Measurements from ENCODE around the gene STK26. TPM values are rescaled to one million over a fixed set of nuclear protein-coding genes. Genes with fewer than 3 reads are reported as not detected.
"Not testable (repeated sequence)": the region's sequence is repeated elsewhere in the genome, so short reads cannot be mapped to it uniquely, and the experiment has no call there.

STK26 gene
- total RNA-seq, 1 donor from 2014 or later, result 14.5 TPM

- not testable (repeated sequence) for ATAC-seq
Observed at GRCh38 chrX:132098704-132099103, 75.6 kb downstream of the STK26 start.

DNA sequence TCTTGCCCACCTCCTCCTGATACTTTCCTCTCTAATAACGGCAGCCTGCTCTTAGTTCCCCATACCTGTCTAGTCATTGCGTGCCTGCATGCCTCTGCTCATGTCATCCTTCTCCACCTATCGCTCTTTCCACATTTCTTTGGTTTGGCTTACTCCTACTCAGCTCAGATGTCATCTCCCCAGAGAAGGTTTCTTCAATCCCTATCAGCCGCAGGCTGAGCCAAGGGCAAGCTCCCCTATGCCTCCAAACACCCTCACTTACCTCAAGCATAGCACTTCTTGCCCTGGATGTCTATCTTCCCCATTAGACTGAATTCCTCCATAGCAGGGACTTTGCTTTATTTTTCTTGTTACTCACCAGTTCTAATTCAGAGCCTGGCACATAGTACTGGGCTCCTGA, 78.1 kb downstream of the STK26 start:
- no peak for ATAC-seq

DNA sequence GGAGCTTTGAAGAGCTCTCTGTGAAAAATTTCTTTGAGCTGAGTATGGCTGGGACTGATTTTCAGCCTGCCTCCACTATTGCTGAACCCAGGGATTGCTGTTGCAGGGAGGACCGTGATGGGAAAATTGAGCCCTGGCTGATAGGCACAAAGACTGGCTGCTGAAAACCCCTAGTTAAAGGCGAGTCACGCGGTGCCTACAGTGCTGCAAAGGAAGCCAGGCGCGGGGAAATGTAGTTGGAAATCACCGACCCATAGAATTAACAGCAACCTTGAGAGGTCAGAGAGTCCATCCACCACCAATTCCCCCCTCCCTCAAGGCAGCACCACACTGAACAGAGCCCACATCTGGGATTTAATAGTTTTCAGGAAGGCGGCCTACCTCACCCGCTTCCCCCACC, 78.7 kb downstream of the STK26 start:
- ATAC-seq, result no peak

GRCh38 chrX:132107291-132107690, 84.2 kb downstream of the STK26 start:
- ATAC-seq, result no peak

DNA sequence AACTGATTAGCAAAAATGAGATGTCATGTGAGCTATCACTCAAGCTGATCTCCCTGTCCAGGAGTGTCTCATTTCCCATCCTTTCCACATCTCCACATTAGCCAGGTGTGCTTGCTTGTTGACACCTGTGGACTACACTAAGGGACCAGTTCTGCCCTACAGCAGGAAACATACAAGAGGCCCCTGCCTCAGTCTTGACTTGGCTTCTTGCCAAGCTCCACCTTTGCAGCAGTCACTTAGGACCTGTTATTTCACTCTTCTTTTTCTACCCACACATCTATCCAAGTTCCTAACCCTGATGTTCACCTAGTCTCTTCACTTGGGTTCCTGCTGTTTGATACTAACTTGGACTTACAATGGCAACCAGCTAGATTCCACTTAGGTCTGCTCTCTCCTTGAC, 91.5 kb downstream of the STK26 start:
- no peak for ATAC-seq

- no peak for ATAC-seq
Observed at GRCh38 chrX:132115792-132116191, 92.7 kb downstream of the STK26 start.

DNA sequence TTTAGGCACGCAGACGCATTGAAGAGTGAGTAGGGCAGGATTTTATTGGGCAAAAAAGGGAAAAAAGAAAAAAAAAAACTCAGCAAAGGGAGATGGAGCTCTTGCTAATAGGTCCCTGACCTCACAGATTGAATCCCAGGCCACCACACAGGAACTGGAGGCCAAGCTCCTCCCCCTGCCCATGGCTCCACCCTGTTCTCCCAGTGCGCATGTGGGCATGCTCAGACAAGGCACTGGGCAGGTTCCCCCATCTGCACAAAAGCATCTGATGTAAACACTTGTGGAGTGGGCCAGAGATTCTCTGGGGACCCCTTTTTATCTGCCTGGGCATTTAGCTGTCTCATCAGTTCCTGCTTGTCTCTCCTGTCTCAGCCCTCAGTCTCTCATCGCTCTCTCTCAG, 95.3 kb downstream of the STK26 start:
- no peak for ATAC-seq

DNA sequence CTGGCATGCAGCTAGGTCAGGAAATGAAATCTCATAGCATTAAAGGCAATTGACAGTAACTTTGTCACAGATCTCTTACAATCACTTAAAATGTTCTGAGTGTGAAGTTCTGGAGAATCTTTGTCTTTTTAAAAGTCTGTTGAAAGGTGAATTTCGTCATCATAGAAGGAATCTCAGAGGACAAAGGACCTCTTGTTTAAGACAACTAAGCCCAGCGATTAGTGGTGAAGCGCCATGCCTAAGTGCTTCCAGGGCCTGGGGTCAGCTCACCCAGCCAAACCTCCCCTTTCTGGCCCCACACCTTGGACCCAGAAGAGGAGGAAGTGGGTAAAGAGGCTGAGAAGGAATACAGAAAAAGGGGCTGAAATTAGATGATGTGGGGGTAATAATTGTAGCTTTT, 96.2 kb downstream of the STK26 start:
- ATAC-seq, result peak; percentile 55

DNA sequence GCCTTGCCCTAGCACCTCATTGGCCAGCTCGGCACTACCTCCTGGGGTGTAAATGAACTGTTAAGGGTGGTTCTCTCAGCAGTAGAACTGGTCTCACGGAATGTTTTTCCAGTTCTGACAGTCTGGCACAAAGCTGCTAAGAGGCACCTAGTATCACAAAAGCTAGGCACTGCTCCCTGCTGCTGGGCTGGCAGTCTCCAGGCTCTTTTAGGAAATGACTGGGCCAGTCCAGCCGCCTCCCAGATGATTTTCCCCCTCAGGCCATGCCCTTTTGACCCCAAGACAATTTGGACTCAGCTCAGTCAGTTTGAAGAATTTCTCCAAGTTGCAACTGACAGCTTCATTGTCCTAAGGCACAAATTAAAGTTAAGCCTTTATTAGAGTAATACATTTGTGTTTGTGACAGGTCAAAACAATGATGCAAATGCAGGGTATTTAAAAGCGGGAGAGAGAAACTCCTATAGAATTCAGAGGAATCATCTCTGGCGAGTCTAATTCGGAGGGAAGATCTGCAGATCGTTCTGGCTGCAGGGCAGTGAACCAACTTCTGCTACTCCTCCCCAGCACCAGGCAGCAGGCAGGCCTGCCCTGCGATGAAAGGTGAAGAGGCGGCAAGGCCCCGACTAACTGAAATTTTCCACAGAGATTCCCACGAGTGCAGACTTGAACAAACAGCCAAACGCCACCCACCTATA, 96.9 kb downstream of the STK26 start:
- ATAC-seq, result peak; percentile 97

DNA sequence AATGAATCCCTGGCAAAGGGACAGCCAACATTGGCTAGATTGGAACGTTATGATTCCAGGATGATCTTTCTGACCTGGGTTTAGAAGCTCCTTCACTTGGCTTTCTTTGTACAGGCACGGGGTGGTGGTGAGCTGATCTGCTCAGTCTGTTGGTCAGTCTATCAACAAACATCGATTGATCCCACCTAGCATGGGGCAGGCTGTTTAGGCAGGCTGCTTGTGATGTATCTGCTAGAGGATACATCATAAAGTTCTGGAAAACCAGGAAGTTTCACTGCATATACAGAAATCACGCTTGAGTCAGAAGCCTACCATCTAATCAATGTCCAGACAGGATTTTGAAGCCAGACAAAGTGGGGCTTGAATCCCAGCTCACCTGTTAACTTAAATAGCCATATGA, 97.8 kb downstream of the STK26 start:
- no peak for ATAC-seq

Other genes with a start within 250 kb of the STK26 start
- gene FRMD7, start 104.7 kb downstream of the STK26 start, total RNA-seq, result not detected
- 20.6 TPM for gene RAP2C, start 196.1 kb downstream of the STK26 start, total RNA-seq

All from esophagus mucosa (tissue), 1 donor.